Spleen (tissue), 11 donors: ENCODE data around the gene GLRB. TPM values are rescaled to one million over a fixed set of nuclear protein-coding genes. Genes with fewer than 3 reads are reported as not detected.
"Not testable (repeated sequence)": the region's sequence is repeated elsewhere in the genome, so short reads cannot be mapped to it uniquely, and the experiment has no call there.

Experiments
- DNase-seq: peaks from one replicate; pipeline ENCODE4 v3.0.0-alpha.2; 2020
- H3K27ac ChIP-seq, 8 donors: fragments of 200-600 bp; sonication (generic) in 7 of 8; 1 replicate in 4 of 8; 2 replicates in 4 of 8; pipeline versions ENCODE4 v1.5.0 to v1.8.0; 2016 to 2021; ENCODE audit warnings: inconsistent platforms in 4 of 8, mild to moderate bottlenecking in 4 of 8, moderate library complexity in 1 of 8
- H3K27me3 ChIP-seq, 7 donors: fragments of 200-600 bp; sonication (generic) in 6 of 7; replicated peaks in 1 of 7; 1 replicate in 4 of 7; 2 replicates in 3 of 7; pipeline versions ENCODE4 v1.5.0 to v1.8.0; 2016 to 2021; ENCODE audit warnings: inconsistent platforms in 3 of 7, mild to moderate bottlenecking in 1 of 7
- H3K36me3 ChIP-seq, 6 donors: fragments of 200-600 bp; sonication (generic) in 5 of 6; 1 replicate in 4 of 6; 2 replicates in 2 of 6; pipeline versions ENCODE4 v1.5.0 to v1.8.0; 2016 to 2021; ENCODE audit warnings: inconsistent platforms in 2 of 6
- H3K4me1 ChIP-seq, 6 donors: fragments of 200-600 bp; sonication (generic) in 5 of 6; 1 replicate in 3 of 6; 2 replicates in 3 of 6; pipeline versions ENCODE4 v1.5.0 to v1.8.0; 2016 to 2021; ENCODE audit warnings: inconsistent platforms in 3 of 6
- H3K4me3 ChIP-seq, 8 donors: fragments of 200-600 bp; sonication (generic) in 7 of 8; 1 replicate in 4 of 8; 2 replicates in 4 of 8; pipeline versions ENCODE4 v1.5.0 to v1.8.0; 2016 to 2021; ENCODE audit warnings: inconsistent platforms in 4 of 8, mild to moderate bottlenecking in 4 of 8, moderate library complexity in 2 of 8
- H3K9me3 ChIP-seq, 8 donors: fragments of 200-600 bp; sonication (generic) in 7 of 8; 1 replicate in 4 of 8; 2 replicates in 4 of 8; pipeline versions ENCODE4 v1.5.0 to v1.8.0; 2016 to 2021; ENCODE audit warnings: inconsistent platforms in 4 of 8
- POLR2A ChIP-seq, 3 donors: fragments of 450-650 bp; IDR thresholded peaks; one replicate each; pipeline ENCODE4 v1.5.1; 2017; ENCODE audit warnings: antibody characterized with exemption in 3 of 3, mild to moderate bottlenecking in 1 of 3
- POLR2AphosphoS5 ChIP-seq, 3 donors: sonication (generic); formaldehyde crosslinking; IDR thresholded peaks; one replicate each; pipeline ENCODE4 v1.5.1; 2017; ENCODE audit warnings: antibody characterized with exemption in 3 of 3
- WGBS, 5 donors: extraction: QIAGEN DNeasy Blood & Tissue Kit in 3 of 5; methylation state at CpG; one replicate each; pipeline versions ENCODE4 v1.1.5 to v1.1.7; 2013 to 2018; 5-methylcytosine and 5-hydroxymethylcytosine counted together
- intact Hi-C: fragments of 100-400 bp; cut with DNase I; formaldehyde crosslinking; loops from one replicate; pipeline ENCODE4 v1.15.0; 2023; ENCODE audit warnings: low total_unique reads
- polyA plus RNA-seq, 3 donors: library from polyadenylated mRNA; stranded (reverse); fragments of 200-250 nt; gene quantifications; one replicate each; pipeline ENCODE4 v1.2.1, GENCODE V29; 2013
- total RNA-seq, 7 donors: library from RNA; depleted of rRNA in 3 of 7; stranded (reverse); fragments of >200 nt in 3 of 7; fragmentation: NEBNext Ultra II Directional in 4 of 7; extraction: Animal tissue kit (Norgen Biotek cat#: 25700) in 4 of 7; gene quantifications; one replicate each; pipeline versions ENCODE4 v1.1.0 to v1.2.1, GENCODE V29; 2016 to 2021
- TF ChIP-seq, protein P1 (sequence below), 11 experiments: fragments of 200-600 bp in 7 of 11; fragments of 450-650 bp in 4 of 11; sonication (generic) in 4 of 11; IDR thresholded peaks in 8 of 11; conservative IDR thresholded peaks in 3 of 11; 1 replicate in 7 of 11; 2 replicates in 4 of 11; pipeline versions ENCODE4 v1.4.0 to v1.8.0; 2016 to 2021; ENCODE audit warnings: antibody characterized with exemption in 11 of 11, inconsistent platforms in 4 of 11, mild to moderate bottlenecking in 1 of 11
- donor health status: healthy with polysubstance abuse.
- donor health status: DM: no; HTN: no; CAD: no; lungs with moderate emphysema.
- donor health status: DM: no; HTN: no; CAD: no.
- donor health status: Bipolar disorder and iron deficiency.
- donor health status: healthy.
- donor health status: DM: no; HTN: no; CAD: no.
- donor health status: DM: yes; HTN: yes; CAD: no.

GLRB gene
- total and polyA plus RNA-seq, 10 donors = 0.03 to 0.08 TPM; not detected in 8

- intact Hi-C loops = no loop called here
- WGBS, 5 donors = 79 to 89% (median 82%) methylated on average over 11 of the region's 11 CpGs
- Histone ChIP-seq H3K4me1 (no peaks in the 10 kb centered on the region), H3K27ac (no peak overlapping the region), H3K9me3 (no peaks in the 10 kb centered on the region), H3K27me3 (no peaks in the 10 kb centered on the region), H3K36me3 (no peaks in the 10 kb centered on the region), H3K4me3 (no peak overlapping the region)
- TF ChIP-seq POLR2AphosphoS5 (IDR thresholded peaks at IDR 0.05) (no peak), POLR2A (IDR thresholded peaks at IDR 0.05) (no peak)
- TF ChIP-seq, protein P1, sequence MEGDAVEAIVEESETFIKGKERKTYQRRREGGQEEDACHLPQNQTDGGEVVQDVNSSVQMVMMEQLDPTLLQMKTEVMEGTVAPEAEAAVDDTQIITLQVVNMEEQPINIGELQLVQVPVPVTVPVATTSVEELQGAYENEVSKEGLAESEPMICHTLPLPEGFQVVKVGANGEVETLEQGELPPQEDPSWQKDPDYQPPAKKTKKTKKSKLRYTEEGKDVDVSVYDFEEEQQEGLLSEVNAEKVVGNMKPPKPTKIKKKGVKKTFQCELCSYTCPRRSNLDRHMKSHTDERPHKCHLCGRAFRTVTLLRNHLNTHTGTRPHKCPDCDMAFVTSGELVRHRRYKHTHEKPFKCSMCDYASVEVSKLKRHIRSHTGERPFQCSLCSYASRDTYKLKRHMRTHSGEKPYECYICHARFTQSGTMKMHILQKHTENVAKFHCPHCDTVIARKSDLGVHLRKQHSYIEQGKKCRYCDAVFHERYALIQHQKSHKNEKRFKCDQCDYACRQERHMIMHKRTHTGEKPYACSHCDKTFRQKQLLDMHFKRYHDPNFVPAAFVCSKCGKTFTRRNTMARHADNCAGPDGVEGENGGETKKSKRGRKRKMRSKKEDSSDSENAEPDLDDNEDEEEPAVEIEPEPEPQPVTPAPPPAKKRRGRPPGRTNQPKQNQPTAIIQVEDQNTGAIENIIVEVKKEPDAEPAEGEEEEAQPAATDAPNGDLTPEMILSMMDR (IDR thresholded peaks at IDR 0.05 in 8 of 11, conservative IDR thresholded peaks at IDR 0.05 in 3 of 11) = no peak
- no peak for DNase-seq
These were observed 23.4 kb upstream of the GLRB start for GRCh38 chr4:157052429-157053040.

- Histone ChIP-seq H3K4me1 (no peaks in the 10 kb centered on the region), H3K36me3 (no peaks in the 10 kb centered on the region), H3K27ac (no peak overlapping the region), H3K4me3 (no peak overlapping the region), H3K9me3 (no peaks in the 10 kb centered on the region), H3K27me3 (no peaks in the 10 kb centered on the region)
- intact Hi-C loops = no loop called here
- TF ChIP-seq, protein P1 (IDR thresholded peaks at IDR 0.05 in 8 of 11, conservative IDR thresholded peaks at IDR 0.05 in 3 of 11) = no peak
- TF ChIP-seq POLR2A (IDR thresholded peaks at IDR 0.05) = no peak
- no peak for TF ChIP-seq POLR2AphosphoS5 (IDR thresholded peaks at IDR 0.05)
- DNase-seq = no peak
- 47 to 83% (median 61%) methylated on average over 1 of the region's 1 CpG for WGBS, 5 donors
These were observed 18.7 kb upstream of the GLRB start for GRCh38 chr4:157057218-157057617.

GRCh38 chr4:157058899-157059298, 17.1 kb upstream of the GLRB start:
- H3K27ac ChIP-seq, H3K27me3 ChIP-seq, H3K4me3 ChIP-seq, H3K4me1 ChIP-seq, DNase-seq, intact Hi-C loops, H3K9me3 ChIP-seq, H3K36me3 ChIP-seq: not testable (repeated sequence)
- 89 to 94% (median 90%) methylated on average over 5 of the region's 5 CpGs for WGBS, 5 donors

- Histone ChIP-seq H3K27ac (no peak overlapping the region), H3K36me3 (no peaks in the 10 kb centered on the region)
These were observed 3.9 kb upstream of the GLRB start for GRCh38 chr4:157072002-157072401.

More at GRCh38 chr4:157072002-157072401, 3.9 kb upstream of the GLRB start:
- Histone ChIP-seq H3K9me3 (no peaks in the 10 kb centered on the region), H3K27me3 (peaks cover 0 to 25% (median 9%) of the 10 kb centered on the region in 7 donors), H3K4me1 (peaks cover 0 to 10% (median 3%) of the 10 kb centered on the region in 6 donors), H3K4me3 (no peak overlapping the region)
- intact Hi-C loops = no loop called here
- TF ChIP-seq POLR2AphosphoS5 (IDR thresholded peaks at IDR 0.05) (no peak), POLR2A (IDR thresholded peaks at IDR 0.05) (no peak)
- TF ChIP-seq, protein P1 (IDR thresholded peaks at IDR 0.05 in 8 of 11, conservative IDR thresholded peaks at IDR 0.05 in 3 of 11) = no peak
- no peak for DNase-seq
